Astrocyte (in vitro differentiated cells and primary cell): ENCODE measurements around the gene DRD1. TPM values are rescaled to one million over a fixed set of nuclear protein-coding genes. Genes with fewer than 3 reads are reported as not detected.
"Not testable (repeated sequence)": the region's sequence is repeated elsewhere in the genome, so short reads cannot be mapped to it uniquely, and the experiment has no call there.

Experiments used
- DNase-seq: peaks from one replicate; pipeline ENCODE4 v3.0.0-alpha.2; 2010; ENCODE audit warnings: low read depth
- FAIRE-seq: peaks from 2 replicates; lab custom pipeline; 2011; peaks lifted over from hg19 to GRCh38; lab: Jason Lieb, UNC
- H2AFZ ChIP-seq: 2 replicates; pipeline ENCODE4 v1.6.0; 2012; ENCODE audit warnings: low read depth, low read length, inconsistent platforms
- H3K27ac ChIP-seq: 2 replicates; pipeline ENCODE4 v1.5.1; 2011; ENCODE audit warnings: low read depth, low read length, inconsistent platforms
- H3K27me3 ChIP-seq: 2 replicates; pipeline ENCODE4 v1.6.0; 2011; ENCODE audit warnings: low read length, inconsistent platforms; ENCODE audit not compliant: insufficient read depth
- H3K36me3 ChIP-seq: 2 replicates; pipeline ENCODE4 v1.5.1; 2011; ENCODE audit warnings: low read length, inconsistent platforms; ENCODE audit not compliant: insufficient read depth
- H3K4me1 ChIP-seq: 2 replicates; pipeline ENCODE4 v1.5.1; 2011; ENCODE audit warnings: low read length, inconsistent platforms; ENCODE audit not compliant: insufficient read depth
- H3K4me2 ChIP-seq: 2 replicates; pipeline ENCODE4 v1.6.0; 2012; ENCODE audit warnings: low read length, inconsistent platforms
- H3K4me3 ChIP-seq: 2 replicates; pipeline ENCODE4 v1.5.1; 2011; ENCODE audit warnings: low read depth, mild to moderate bottlenecking, low read length, inconsistent platforms; ENCODE audit not compliant: insufficient read depth
- H3K79me2 ChIP-seq: 2 replicates; pipeline ENCODE4 v1.6.0; 2012; ENCODE audit warnings: mild to moderate bottlenecking, low read length, inconsistent platforms; ENCODE audit not compliant: insufficient read depth
- H3K9ac ChIP-seq: 2 replicates; pipeline ENCODE4 v1.6.0; 2012; ENCODE audit warnings: mild to moderate bottlenecking, low read length, inconsistent platforms
- H3K9me3 ChIP-seq: 2 replicates; pipeline ENCODE4 v1.5.1; 2012; ENCODE audit warnings: low read depth, mild to moderate bottlenecking, low read length, inconsistent platforms; ENCODE audit not compliant: insufficient read depth
- H4K20me1 ChIP-seq: 2 replicates; pipeline ENCODE4 v1.6.0; 2012; ENCODE audit warnings: low read length, inconsistent platforms; ENCODE audit not compliant: insufficient read depth
- H3K27ac Mint-ChIP-seq: one replicate; pipeline ENCODE4 v1.8.0; 2021; ENCODE audit warnings: mild to moderate bottlenecking, mixed read lengths; ENCODE audit not compliant: unreplicated experiment
- H3K27me3 Mint-ChIP-seq: one replicate; pipeline ENCODE4 v1.8.0; 2021; ENCODE audit warnings: low read depth, mixed read lengths; ENCODE audit not compliant: unreplicated experiment
- H3K36me3 Mint-ChIP-seq: one replicate; pipeline ENCODE4 v1.8.0; 2021; ENCODE audit warnings: low read depth, mixed read lengths; ENCODE audit not compliant: unreplicated experiment
- H3K4me1 Mint-ChIP-seq: one replicate; pipeline ENCODE4 v1.8.0; 2021; ENCODE audit warnings: low read depth, mixed read lengths; ENCODE audit not compliant: unreplicated experiment
- H3K4me3 Mint-ChIP-seq: one replicate; pipeline ENCODE4 v1.8.0; 2021; ENCODE audit warnings: mild to moderate bottlenecking, moderate library complexity, mixed read lengths; ENCODE audit not compliant: unreplicated experiment
- H3K9me3 Mint-ChIP-seq: one replicate; pipeline ENCODE4 v1.8.0; 2021; ENCODE audit warnings: mild to moderate bottlenecking, mixed read lengths; ENCODE audit not compliant: unreplicated experiment
- CTCF ChIP-seq: IDR thresholded peaks from 2 replicates; pipeline ENCODE4 v1.5.1; 2011; ENCODE audit warnings: low read depth, mild to moderate bottlenecking, inconsistent platforms, low read length, moderate library complexity; ENCODE audit not compliant: insufficient read depth
- EZH2 ChIP-seq: IDR thresholded peaks from 2 replicates; pipeline ENCODE4 v1.6.1; 2012; ENCODE audit warnings: mild to moderate bottlenecking, low read length, inconsistent platforms; ENCODE audit not compliant: insufficient read depth
- total RNA-seq: library from RNA; stranded (reverse); gene quantifications from 2 replicates; pipeline ENCODE4 v1.2.1, GENCODE V29; 2021

Gene DRD1
- total RNA-seq, 1 donor from 2014 or later, result 0.23 TPM

- no peak for FAIRE-seq
- TF ChIP-seq CTCF, result no peak
- H3K27ac Mint-ChIP-seq, result no peak overlapping the region
- no peak for DNase-seq
- H3K27me3 Mint-ChIP-seq, result peaks cover 36% of the 10 kb centered on the region
- Histone ChIP-seq H4K20me1 (no peaks in the 10 kb centered on the region), H3K4me3 (no peak overlapping the region), H3K27ac (no peak overlapping the region), H3K79me2 (no peaks in the 10 kb centered on the region), H3K9ac (no peak overlapping the region), H3K36me3 (no peaks in the 10 kb centered on the region), H3K4me2 (no peak overlapping the region), H3K27me3 (peaks cover 23% of the 10 kb centered on the region), H2AFZ (no peak overlapping the region), H3K4me1 (no peaks in the 10 kb centered on the region), H3K9me3 (no peaks in the 10 kb centered on the region)
- no peak overlapping the region for H3K4me3 Mint-ChIP-seq
- H3K4me1 Mint-ChIP-seq, result no peaks in the 10 kb centered on the region
- H3K9me3 Mint-ChIP-seq, result no peaks in the 10 kb centered on the region
- no peaks in the 10 kb centered on the region for H3K36me3 Mint-ChIP-seq
These were observed 8.2 kb upstream of the DRD1 start for GRCh38 chr5:175452166-175452565.

GRCh38 chr5:175448276-175448675, 4.3 kb upstream of the DRD1 start:
- H3K9ac ChIP-seq, result no peak overlapping the region
- no peaks in the 10 kb centered on the region for H3K9me3 Mint-ChIP-seq
- H3K36me3 Mint-ChIP-seq, result no peaks in the 10 kb centered on the region

GRCh38 chr5:175447571-175447970, 3.6 kb upstream of the DRD1 start:
- Mint-ChIP-seq H3K4me1 (no peaks in the 10 kb centered on the region), H3K27me3 (peaks cover 50% of the 10 kb centered on the region)
- no peak overlapping the region for H3K4me3 ChIP-seq

More at GRCh38 chr5:175448276-175448675, 4.3 kb upstream of the DRD1 start:
- H3K27me3 ChIP-seq, result peaks cover 38% of the 10 kb centered on the region
- H3K79me2 ChIP-seq, result no peaks in the 10 kb centered on the region
- no peak for FAIRE-seq
- no peaks in the 10 kb centered on the region for H3K36me3 ChIP-seq
- no peaks in the 10 kb centered on the region for H3K9me3 ChIP-seq
- Mint-ChIP-seq H3K27ac (no peak overlapping the region), H3K4me1 (no peaks in the 10 kb centered on the region), H3K27me3 (peaks cover 49% of the 10 kb centered on the region), H3K4me3 (no peak overlapping the region)
- no peaks in the 10 kb centered on the region for H4K20me1 ChIP-seq
- H3K27ac ChIP-seq, result no peak overlapping the region
- no peak for TF ChIP-seq EZH2
- TF ChIP-seq CTCF, result no peak
- no peak for DNase-seq
- H3K4me3 ChIP-seq, result no peak overlapping the region
- peaks cover 4% of the 10 kb centered on the region for H3K4me1 ChIP-seq
- no peak overlapping the region for H3K4me2 ChIP-seq
- H2AFZ ChIP-seq, result no peak overlapping the region

DNA sequence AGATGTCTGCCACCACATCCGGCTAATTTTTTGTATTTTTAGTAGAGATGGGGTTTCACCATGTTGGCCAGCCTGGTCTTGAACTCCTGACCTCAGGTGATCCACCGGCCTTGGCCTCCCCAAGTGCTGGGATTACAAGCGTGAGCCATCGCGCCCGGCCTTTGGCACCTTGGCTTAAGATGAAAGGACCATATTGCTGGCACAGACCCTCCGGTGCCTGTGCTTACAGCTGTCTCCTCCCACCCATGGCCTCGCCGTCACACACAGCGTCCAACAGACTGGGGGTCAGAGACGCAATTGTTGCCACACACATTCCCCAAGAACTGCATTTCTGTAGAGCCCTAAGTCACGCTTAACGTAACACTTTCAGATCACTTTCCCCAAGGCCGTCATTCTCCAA, 2.4 kb upstream of the DRD1 start:
- H3K4me2 ChIP-seq, H3K4me1 Mint-ChIP-seq, FAIRE-seq, H3K9ac ChIP-seq, H3K36me3 ChIP-seq, DNase-seq, H3K79me2 ChIP-seq, H3K27ac ChIP-seq, H3K36me3 Mint-ChIP-seq, H3K4me3 Mint-ChIP-seq, H3K4me1 ChIP-seq, H2AFZ ChIP-seq, H3K9me3 ChIP-seq, H3K4me3 ChIP-seq, H3K9me3 Mint-ChIP-seq, H4K20me1 ChIP-seq, H3K27ac Mint-ChIP-seq: not testable (repeated sequence)
- H3K27me3 Mint-ChIP-seq, result peaks cover 52% of the 10 kb centered on the region
- peaks cover 42% of the 10 kb centered on the region for H3K27me3 ChIP-seq

More at GRCh38 chr5:175447571-175447970, 3.6 kb upstream of the DRD1 start:
- Histone ChIP-seq H3K9ac (no peak overlapping the region), H3K27ac (no peak overlapping the region), H3K36me3 (no peaks in the 10 kb centered on the region), H4K20me1 (no peaks in the 10 kb centered on the region), H3K9me3 (no peaks in the 10 kb centered on the region), H3K79me2 (no peaks in the 10 kb centered on the region), H3K27me3 (peaks cover 40% of the 10 kb centered on the region), H2AFZ (no peak overlapping the region), H3K4me1 (peaks cover 4% of the 10 kb centered on the region), H3K4me2 (no peak overlapping the region)
- no peak overlapping the region for H3K27ac Mint-ChIP-seq
- peaks cover 2% of the 10 kb centered on the region for H3K36me3 Mint-ChIP-seq
- no peaks in the 10 kb centered on the region for H3K9me3 Mint-ChIP-seq
- no peak for TF ChIP-seq CTCF
- H3K4me3 Mint-ChIP-seq, result no peak overlapping the region
- FAIRE-seq, result no peak
- no peak for DNase-seq
